Colon (tissue), 2 donors: Measurements from ENCODE around the gene LTB.

Source experiments
- FAIRE-seq: peaks from 2 replicates; lab custom pipeline; 2012; peaks lifted over from hg19 to GRCh38; lab: Jason Lieb, UNC
- donor health status: control.
- donor health status: control.

The LTB gene

GRCh38 chr6:31547727-31548543, 34.3 kb downstream of the LTB start:
- no peak for FAIRE-seq

DNA sequence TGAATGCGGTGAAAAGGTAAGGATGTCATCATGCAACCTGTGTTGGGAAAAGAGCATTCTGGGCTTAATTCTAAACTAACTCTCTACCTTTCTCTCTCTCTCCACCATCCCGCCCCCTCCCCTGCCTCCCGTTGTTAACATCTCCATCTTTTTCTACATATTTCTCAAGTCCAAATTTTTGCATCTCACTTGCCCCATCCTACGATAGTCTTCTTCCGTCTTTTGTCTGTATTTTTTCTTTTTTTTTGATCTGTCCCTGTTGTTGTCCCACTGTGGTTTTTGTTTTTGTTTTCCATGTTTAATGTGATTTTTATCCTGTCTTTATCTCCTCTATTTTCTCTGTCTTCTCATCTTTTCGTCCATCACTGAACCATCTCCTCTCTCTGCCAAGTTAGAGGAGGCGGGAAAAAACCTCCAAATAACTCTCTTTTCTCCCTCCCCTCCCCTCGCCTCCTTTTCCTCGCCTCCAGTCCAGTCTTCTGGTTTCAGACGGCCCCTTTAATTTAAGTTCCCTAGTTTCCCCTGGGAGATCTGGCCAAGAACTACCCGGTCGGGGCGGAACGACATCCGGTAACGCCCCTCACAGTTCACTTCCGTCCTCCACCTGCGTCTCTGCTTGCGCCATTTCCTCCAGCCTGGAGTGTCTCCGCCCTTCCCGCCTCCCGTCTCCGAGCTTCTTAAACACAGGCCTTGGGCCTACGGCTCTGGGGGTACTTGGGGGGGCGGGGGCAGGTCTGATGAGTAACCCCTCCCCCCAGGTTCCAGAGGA, 35.1 kb downstream of the LTB start, which contains the start of gene NFKBIL1:
Gene NFKBIL1 (plus strand): TSS at position 651 of the 769 bp plus-strand sequence. CDS start 87 bp downstream, at position 738.
- no peak for FAIRE-seq

- no peak for FAIRE-seq
Observed at GRCh38 chr6:31546339-31546957, 35.8 kb downstream of the LTB start, which contains the start of gene ATP6V1G2. ATP6V1G2 (minus strand) TSS chr6:31546608; CDS start chr6:31546559, 49 bp downstream.

DNA sequence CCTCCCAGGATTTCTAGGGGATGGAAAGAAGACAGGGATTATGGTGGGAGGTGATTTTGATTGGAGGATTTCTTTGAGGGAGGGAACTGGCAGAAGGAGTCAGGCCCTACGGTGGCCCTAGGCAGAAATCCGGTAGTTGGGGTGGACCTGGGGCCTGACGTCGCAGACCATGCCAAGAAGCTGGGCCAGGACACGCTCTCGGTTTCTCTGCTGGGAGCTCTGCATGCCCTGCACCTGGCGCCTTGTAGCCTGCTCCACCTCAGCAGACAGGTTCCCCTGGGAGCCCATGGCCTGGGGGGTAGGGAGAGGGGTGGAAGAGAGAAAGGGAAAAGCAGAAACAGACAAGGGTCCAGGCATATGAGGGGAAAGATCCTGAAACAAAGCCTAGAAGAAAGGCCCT, 36.9 kb downstream of the LTB start:
- no peak for FAIRE-seq

DNA sequence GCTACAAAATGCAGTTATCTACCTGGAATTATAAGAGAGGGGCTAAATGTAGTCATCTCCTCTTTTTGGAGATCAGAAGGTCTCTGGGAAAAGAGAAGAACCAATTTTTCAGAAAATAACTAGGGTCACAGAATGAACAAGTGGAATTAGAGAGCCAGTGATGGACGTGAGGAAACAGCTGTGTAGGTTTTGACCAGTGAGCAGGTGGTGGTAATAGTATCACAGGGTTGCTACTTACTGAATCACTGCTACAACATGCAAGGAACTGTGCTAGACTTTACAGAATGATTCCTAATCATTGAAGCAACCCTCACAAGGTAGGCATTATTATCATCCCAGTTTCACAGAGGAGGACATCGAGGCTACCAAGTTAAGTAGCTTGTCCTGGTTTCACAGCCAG, 37.5 kb downstream of the LTB start:
- FAIRE-seq = no peak

GRCh38 chr6:31543639-31544038, 38.6 kb downstream of the LTB start:
- no peak for FAIRE-seq

- FAIRE-seq = no peak
Observed at GRCh38 chr6:31541658-31542521, 40.3 kb downstream of the LTB start, which contains the start of gene DDX39B. DDX39B (minus strand) TSS chr6:31542003; CDS start chr6:31540532, 1,471 bp downstream.

GRCh38 chr6:31541059-31541657, 41.1 kb downstream of the LTB start:
- no peak for FAIRE-seq

DNA sequence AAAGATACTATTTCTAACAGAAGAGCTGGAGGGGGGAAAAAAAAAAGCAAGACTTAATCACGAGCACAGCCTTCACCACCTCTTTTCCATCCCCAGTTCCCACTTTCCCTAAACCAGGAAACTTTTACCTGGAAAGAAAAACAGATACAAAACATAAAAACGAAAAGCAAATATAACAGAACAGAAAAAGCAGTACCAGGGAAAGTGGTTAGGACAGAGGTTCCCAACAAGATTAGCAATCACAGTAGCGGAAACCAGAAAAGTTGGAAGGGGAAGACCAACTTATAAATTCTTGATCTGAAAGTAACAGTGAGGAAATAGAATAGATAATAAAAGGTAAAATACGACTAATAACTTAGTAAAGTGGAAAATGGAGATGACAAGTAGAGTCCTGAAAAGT, 41.6 kb downstream of the LTB start:
- FAIRE-seq = no peak

- no peak for FAIRE-seq
Observed at GRCh38 chr6:31538805-31539400, 43.3 kb downstream of the LTB start.

DNA sequence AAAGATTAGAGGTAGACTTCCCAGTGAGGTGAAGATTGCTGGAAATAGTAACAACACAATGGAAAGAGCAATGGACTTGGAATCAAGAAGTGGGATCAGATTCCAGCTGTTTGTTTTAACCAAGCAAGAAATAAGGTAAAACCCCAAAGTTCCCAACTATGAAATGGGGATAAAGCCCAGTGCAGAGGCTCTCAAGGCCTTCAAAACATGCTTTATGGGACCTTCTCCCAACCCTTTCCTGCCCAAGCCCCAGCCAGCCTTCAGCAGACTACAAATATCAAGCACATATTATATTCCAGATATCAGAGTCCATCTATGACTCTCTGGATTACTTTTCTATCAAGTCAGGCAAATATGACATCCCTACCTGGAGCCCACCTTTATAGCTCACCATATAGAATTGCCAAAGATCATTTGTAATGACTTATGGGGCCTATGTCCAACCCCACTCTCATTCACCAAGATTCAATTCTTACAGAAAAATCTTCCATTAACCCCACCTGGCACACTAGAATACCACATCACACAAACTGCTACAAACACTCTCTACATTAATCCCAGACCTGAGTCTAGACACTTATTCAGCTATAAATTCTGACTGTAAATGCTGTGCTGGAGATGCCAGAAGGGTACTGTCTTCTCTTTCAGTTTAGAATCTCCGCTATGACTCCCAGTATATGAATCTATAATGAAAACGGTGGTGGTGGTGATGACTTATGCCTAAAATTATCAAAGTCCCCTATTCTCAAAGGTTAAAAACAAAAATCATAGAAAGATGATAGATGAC, 46.5 kb downstream of the LTB start:
- FAIRE-seq = no peak

- no peak for FAIRE-seq
Observed at GRCh38 chr6:31534521-31535040, 47.6 kb downstream of the LTB start.

- FAIRE-seq = no peak
Observed at GRCh38 chr6:31534011-31534410, 48.2 kb downstream of the LTB start.

- no peak for FAIRE-seq
Observed at GRCh38 chr6:31533455-31533841, 48.8 kb downstream of the LTB start.

DNA sequence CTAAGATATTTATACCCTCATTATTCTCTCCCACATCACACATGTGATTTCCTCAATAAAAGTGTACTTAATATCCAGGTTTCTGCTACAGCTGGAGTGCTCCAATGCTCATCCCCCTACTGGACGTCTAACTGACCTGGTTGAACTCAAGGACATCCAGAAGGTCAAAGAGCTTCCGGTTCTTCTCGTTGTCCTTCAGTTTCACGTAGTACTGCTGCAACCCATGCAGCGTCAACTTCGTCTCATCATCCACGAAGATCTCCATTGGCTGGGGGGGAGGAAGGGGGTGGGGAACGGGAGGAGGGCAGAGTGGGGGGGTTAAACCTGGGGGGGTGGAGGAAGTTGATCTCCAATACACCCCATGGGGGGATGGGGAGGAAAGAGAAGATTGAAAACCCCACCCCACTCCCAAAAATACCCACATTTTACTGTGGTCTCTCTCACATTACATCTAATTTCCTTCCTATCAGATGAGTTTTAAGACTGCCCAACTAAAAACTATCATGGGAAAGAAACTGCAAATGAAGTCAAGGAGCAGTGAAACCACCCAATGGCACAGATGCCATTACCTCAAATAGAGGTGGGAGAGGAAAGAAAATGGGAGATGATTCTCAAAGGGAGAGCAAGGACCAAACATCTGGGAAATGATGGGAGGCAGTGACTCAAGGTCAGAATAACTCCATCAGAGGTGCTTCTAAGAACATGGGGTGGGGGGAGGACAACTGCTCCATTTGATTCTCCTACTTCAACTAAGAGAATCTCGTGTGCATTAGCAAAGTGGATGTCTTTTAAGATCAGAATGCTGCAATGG, 49.4 kb downstream of the LTB start:
- FAIRE-seq = no peak

- no peak for FAIRE-seq
Observed at GRCh38 chr6:31531771-31532643, 50.2 kb downstream of the LTB start.

DNA sequence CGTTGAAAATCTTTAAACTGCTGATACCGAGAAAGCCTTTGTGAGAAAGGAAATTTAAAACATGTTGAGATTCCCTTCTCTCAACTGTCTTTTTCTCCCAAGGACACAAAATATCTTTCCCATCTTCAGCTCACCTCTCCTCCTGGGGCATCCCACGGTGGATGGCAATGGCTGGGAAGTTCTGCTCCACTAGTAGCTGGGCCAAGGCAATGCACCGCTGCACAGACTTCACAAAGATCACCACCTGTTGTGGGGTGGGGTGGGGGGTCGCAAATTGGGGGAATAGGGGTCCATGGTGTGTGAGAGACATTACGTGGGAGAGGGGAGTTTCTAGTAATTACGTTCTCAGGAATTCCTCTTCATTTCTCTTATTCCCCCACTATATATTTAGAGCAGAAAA, 51.1 kb downstream of the LTB start:
- FAIRE-seq = no peak

DNA sequence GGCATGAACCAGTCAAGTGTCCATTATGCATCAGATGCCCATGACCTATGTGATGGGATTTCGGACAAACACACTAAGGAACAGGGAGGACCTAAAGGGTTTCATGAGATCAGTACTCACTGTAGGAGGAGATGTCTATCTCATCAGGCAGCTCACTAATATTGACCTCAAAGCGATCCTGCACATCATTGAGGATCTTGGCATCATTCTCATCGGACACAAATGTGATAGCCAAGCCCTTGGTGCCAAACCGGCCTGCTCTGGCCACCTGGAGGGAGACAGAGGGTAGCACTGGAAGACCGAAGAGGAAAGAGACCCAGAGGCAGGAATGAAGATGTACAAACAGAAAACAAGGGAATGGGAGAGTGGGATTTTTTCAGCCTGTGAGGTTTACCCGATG, 51.6 kb downstream of the LTB start:
- no peak for FAIRE-seq
